GM12873 (cell line): ENCODE measurements around the gene SSH2.

Experiments used
- TF ChIP-seq, protein P1 (sequence below): IDR thresholded peaks from 2 replicates; pipeline ENCODE4 v1.5.1; 2012; ENCODE audit warnings: low read depth, mild to moderate bottlenecking, moderate library complexity, low read length, control low read depth; ENCODE audit not compliant: insufficient read depth; ENCODE audit errors: missing control alignments

The SSH2 gene

DNA sequence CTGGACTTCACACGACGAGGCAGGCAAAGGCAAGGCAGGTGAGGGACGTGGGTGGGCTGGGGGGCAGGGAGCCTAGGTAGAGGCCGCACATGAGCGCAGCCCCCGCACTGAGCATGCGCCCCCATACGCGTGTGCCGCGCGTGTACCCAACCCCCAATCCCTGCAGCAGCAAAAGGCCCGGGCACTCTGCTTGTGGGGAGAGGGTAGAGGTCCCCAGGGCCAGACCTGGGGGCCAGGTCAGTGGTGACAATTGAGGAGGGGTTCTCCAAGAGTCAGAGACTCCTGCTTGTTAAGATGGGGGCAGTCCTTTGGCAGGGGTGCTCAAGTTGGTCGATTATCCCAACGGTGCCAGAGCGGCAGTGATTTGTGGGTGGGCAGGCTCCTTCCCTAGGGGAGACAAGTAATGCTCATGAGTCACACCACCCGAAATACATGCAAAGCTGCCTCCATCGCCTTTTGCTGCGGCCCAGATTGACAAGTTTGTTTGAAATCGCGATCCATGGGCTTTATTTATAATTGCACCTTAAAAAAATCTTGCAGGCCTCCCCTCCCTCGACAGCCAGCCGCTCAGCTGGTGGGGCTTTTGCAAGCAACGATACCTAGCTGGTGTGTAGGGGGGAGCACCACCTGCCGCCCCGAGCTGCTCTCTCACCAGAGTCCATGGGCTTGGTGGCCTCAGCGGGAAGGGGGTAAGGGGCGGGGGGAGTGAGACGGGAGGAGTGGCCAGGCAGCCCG lies 339.4 kb downstream of the SSH2 start:
- TF ChIP-seq, protein P1, sequence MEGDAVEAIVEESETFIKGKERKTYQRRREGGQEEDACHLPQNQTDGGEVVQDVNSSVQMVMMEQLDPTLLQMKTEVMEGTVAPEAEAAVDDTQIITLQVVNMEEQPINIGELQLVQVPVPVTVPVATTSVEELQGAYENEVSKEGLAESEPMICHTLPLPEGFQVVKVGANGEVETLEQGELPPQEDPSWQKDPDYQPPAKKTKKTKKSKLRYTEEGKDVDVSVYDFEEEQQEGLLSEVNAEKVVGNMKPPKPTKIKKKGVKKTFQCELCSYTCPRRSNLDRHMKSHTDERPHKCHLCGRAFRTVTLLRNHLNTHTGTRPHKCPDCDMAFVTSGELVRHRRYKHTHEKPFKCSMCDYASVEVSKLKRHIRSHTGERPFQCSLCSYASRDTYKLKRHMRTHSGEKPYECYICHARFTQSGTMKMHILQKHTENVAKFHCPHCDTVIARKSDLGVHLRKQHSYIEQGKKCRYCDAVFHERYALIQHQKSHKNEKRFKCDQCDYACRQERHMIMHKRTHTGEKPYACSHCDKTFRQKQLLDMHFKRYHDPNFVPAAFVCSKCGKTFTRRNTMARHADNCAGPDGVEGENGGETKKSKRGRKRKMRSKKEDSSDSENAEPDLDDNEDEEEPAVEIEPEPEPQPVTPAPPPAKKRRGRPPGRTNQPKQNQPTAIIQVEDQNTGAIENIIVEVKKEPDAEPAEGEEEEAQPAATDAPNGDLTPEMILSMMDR = peak; percentile 5

DNA sequence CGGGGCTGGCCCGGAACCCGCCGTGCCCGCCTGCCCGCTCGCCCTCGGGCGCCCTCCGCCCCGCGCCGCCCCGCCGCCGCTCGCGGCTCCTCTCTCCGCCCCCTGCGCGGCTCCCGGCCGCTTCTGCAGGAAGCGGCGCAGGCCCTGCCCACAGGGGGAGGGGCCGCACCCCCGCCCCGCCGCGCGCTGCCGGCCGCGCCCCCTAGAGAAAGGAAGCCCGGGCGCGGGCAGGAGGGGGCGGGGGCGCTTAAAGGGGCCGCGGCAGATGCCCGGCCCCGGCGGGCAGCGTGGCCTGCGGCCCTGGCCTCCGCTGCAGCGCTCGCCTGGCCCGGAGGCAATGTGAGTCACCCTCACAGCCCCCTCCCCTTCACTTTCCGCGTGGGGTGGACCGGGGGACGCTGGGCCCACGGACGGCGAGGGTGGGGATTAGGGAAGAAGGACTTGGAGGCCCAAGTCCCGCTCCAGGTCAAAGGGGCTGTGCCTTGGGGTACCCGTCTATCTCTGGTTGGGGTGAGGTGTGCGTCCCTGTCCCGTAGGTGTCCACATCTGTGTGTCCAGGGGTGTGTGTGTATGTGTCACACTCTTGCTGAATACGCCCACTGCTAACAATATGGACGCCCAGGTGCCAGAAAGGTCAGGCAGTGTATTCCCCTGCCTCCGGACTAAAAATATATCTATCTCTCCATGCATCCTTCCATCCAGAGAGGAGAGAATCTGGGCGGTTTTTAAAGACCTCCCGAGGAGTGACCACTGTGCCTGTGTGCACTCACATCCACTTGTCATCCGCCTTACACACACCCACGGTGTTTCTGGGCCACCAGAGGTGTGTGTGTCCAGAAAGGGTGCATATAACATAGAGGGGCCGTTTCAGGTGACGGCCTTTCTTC lies 340.3 kb downstream of the SSH2 start, which contains the start of gene GIT1:
GIT1 (minus strand) TSS at position 125 of the 887 bp plus-strand sequence. CDS start 270 bp downstream, outside the sequence.
- TF ChIP-seq, protein P1 = no peak

DNA sequence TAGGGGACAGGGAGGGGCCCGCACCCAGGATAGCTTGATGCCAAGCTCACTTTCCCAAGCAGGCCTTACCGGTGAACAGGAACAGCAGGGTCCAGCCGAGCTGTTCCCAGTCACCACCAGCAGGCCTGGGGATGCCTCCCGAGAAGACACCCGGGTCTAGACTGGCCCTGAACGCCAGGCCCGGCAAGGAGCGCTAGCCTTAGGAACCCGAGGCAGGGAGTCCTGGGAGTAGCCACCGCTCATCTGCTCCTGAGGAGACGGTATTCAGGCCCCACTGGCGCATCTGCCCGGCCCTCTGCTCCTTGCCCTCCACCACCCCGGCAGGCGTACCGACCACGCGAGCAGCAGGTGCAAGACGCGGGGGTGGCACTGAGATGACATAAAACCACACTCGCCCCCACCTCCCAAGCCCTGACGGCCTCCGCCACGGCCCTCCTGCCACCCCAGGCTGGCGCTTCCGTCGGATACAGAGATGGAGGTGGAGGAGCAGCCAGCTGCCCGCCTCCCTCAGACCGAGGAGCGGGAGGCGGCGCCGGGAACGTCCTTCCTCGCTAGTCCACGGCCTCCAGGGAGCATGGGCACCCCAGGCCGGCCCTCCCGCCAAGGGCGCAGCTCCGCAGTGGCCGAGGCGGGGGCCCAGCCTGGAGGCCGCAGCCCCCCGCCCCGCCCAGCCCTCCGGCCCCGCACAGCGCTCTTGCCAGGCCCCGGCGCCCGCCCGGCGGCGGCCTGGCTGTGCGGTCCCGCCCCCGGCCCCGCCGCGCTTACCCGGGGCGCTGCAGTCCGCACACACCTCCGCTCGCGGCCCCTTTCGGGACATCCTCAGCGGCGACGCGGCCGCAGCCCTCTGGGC lies 341.2 kb downstream of the SSH2 start:
- TF ChIP-seq, protein P1 = peak; percentile 8

DNA sequence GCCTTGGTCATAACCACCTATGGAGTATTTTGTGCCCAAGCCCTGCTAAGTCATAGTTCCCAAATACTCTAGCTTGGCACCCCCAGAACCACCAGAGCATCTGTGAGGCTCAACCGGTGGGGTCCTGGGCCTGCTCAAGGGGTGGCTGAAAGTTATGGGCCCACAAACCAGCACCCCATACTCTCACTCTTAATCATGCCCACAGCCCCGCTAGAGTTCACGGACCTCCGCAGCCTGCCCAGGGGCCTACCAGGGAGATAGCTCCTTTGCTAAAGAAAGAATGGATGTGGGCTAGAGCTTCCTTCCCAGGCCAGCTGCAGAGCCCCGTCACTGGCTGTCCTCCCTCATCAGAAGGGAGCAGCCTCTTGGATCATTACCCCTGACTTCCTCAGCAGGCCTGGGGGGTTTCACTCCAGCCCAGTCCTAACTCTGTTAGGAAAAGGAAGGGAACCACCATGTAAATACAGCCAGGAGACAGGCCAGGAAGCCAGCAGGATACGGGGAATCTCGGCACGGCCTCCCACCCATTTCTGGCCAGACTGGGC lies 341.9 kb downstream of the SSH2 start:
- TF ChIP-seq, protein P1 = no peak

DNA sequence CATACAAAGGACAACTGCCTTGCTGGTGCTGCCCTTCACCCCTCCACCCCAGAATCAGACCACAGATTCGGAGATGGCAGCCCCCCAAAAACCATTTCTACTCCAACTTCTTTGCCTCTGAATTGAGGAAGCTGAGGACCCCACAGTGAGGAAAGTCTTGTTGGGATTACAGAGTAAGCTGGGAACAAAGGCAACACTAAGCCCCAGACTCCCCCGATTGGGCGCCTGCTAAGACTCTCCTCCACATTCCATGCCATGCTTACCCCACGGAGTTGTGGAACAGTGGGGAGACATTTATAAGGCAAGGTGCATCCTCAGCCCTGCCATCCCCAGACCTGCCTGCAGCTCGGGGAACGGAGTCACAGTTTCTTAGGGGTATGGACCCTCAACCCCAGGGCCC lies 342.4 kb downstream of the SSH2 start:
- TF ChIP-seq, protein P1 = no peak

DNA sequence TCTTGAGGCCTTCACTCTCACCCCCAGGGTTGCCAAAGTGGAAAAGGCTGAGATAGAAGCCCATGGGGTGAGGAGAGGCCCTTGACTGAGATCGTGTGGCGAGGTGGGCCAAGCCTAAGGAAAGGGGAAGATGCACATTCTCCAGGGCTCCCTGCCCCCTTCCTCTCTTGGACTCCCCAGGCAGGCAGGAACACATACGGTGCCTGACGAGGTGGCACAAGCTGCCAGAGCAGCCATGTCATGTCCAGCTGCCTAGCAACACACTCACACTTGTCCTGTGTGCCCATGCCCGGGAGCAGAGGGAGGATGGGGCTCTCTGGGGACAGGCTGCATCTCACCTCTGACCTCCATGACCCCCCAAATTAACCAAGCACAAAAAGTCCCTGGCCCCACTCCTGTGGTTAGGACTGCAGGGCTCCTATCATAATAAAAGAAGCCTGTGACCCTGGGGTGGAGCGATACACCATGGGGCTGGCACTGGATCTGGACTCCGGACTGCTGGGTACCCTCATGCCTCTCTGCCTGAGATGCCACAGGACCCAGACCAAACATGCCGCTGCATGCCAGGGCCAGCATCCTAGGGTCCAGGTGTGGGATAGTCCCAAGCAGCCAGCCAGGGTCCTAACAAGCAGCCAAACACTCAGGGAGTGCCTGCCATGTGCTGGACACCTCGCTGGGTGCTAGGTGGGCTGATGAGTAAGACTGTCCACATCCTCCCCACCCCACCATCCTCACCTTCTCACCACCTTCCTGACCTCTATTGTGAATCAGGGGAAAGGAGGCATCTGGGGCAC lies 343.2 kb downstream of the SSH2 start:
- TF ChIP-seq, protein P1 = no peak
